HG03558 (cell line): ENCODE data around the gene TBC1D20.
"Not testable (repeated sequence)": the region's sequence is repeated elsewhere in the genome, so short reads cannot be mapped to it uniquely, and the experiment has no call there.

Experiments
- ATAC-seq: cut with Tn5 transposase; IDR thresholded peaks from one replicate; pipeline ENCODE4 v1.9.1; 2021; ENCODE audit warnings: moderate number of reproducible peaks; ENCODE audit not compliant: unreplicated experiment; ENCODE audit errors: extremely low read depth

Gene TBC1D20

GRCh38 chr20:403582-403957 lies 58.8 kb downstream of the TBC1D20 start:
- no peak for ATAC-seq

- ATAC-seq = no peak
Measured at GRCh38 chr20:402898-403581, 59.3 kb downstream of the TBC1D20 start.

GRCh38 chr20:402496-402885 lies 59.8 kb downstream of the TBC1D20 start:
- no peak for ATAC-seq

GRCh38 chr20:401682-402495 lies 60.4 kb downstream of the TBC1D20 start:
- ATAC-seq = no peak

GRCh38 chr20:400454-401275 lies 61.7 kb downstream of the TBC1D20 start:
- ATAC-seq = no peak

GRCh38 chr20:400128-400453 lies 62.2 kb downstream of the TBC1D20 start:
- no peak for ATAC-seq

GRCh38 chr20:399182-399707 lies 63.1 kb downstream of the TBC1D20 start:
- no peak for ATAC-seq

- no peak for ATAC-seq
Measured at GRCh38 chr20:397432-398237, 64.7 kb downstream of the TBC1D20 start.

- ATAC-seq = no peak
Measured at GRCh38 chr20:396619-397431, 65.5 kb downstream of the TBC1D20 start.

GRCh38 chr20:396252-396618 lies 66.1 kb downstream of the TBC1D20 start:
- no peak for ATAC-seq

- ATAC-seq = not testable (repeated sequence)
Measured at GRCh38 chr20:393296-393695, 69.0 kb downstream of the TBC1D20 start.

GRCh38 chr20:391041-391711 lies 71.2 kb downstream of the TBC1D20 start:
- no peak for ATAC-seq

GRCh38 chr20:389220-389619 lies 73.1 kb downstream of the TBC1D20 start:
- no peak for ATAC-seq

GRCh38 chr20:388034-388994 lies 74.0 kb downstream of the TBC1D20 start:
- ATAC-seq = no peak

- ATAC-seq = no peak
Measured at GRCh38 chr20:387520-387919, 74.8 kb downstream of the TBC1D20 start.

- not testable (repeated sequence) for ATAC-seq
Measured at GRCh38 chr20:386634-387033, 75.7 kb downstream of the TBC1D20 start.
